Stomach smooth muscle (tissue), 2 donors: Measurements from ENCODE around the gene RIMS1.

ENCODE experiments used
- H3K27ac ChIP-seq: one replicate; pipeline ENCODE4 v1.7.0; 2013; ENCODE audit warnings: mild to moderate bottlenecking, low read length, inconsistent platforms
- H3K27me3 ChIP-seq, 2 donors: one replicate each; pipeline ENCODE4 v1.7.0; 2013; ENCODE audit warnings: low read length in 2 of 2; ENCODE audit not compliant: insufficient read depth in 2 of 2, control insufficient read depth in 1 of 2
- H3K36me3 ChIP-seq, 2 donors: one replicate each; pipeline ENCODE4 v1.7.0; 2013; ENCODE audit warnings: low read length in 2 of 2; ENCODE audit not compliant: control insufficient read depth in 2 of 2, insufficient read depth in 2 of 2
- H3K4me1 ChIP-seq: one replicate; pipeline ENCODE4 v1.7.0; 2013; ENCODE audit warnings: low read length; ENCODE audit not compliant: control insufficient read depth, insufficient read depth
- H3K4me3 ChIP-seq, 2 donors: one replicate each; pipeline ENCODE4 v1.7.0; 2013; ENCODE audit warnings: low read length in 2 of 2
- H3K9ac ChIP-seq, 2 donors: one replicate each; pipeline ENCODE4 v1.7.0; 2013; ENCODE audit warnings: low read length in 2 of 2, mild to moderate bottlenecking in 1 of 2
- H3K9me3 ChIP-seq, 2 donors: one replicate each; pipeline ENCODE4 v1.7.0; 2013; ENCODE audit warnings: low read length in 2 of 2; ENCODE audit not compliant: control insufficient read depth in 2 of 2
- donor health status: healthy.
- donor health status: Pancreatic carcinoma.

The RIMS1 gene

DNA sequence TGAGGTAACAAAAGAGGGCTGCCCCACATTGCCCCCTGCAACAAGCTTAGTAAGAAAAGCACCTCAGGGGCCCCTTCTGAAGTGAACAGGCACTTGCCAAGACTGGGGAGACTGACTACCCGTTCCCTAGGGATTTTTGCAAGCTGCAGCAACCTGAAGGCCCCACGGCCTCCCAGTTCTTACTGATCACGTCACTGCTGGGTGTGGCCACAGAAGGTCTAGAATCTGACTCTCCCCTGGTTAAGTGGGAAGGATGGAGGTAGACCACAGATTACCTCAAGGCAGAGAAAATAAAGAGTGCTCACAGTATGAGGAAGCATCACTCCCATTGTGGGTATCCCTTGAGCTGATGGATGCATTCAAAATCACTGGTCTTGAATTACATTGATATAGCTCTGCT, 534.1 kb downstream of the RIMS1 start:
- Histone ChIP-seq H3K36me3 (no peaks in the 10 kb centered on the region), H3K4me1 (peaks cover 2% of the 10 kb centered on the region), H3K27me3 (no peaks in the 10 kb centered on the region), H3K27ac (no peak overlapping the region), H3K4me3 (no peak overlapping the region), H3K9ac (no peak overlapping the region), H3K9me3 (no peaks in the 10 kb centered on the region)

DNA sequence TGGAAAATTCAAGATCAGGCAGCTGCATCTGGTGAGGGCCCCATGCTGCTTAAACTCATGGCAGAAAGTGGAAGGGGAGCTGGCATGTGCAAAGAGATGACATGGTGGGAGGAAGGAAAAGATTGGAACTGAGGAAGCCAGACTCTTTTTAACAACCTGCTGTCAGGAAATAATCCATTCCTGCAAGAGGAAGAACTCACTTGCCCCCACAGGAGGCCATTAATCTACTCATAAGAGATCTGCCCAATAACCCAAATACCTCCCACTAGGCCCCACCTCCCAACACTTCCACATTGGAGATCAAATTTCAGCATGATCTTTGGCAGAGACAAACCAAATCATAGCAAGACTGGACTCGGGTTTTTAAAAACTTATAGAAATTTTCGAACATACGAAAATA, 535.0 kb downstream of the RIMS1 start:
- Histone ChIP-seq H3K27ac (no peak overlapping the region), H3K27me3 (no peaks in the 10 kb centered on the region), H3K9ac (no peak overlapping the region), H3K4me1 (peaks cover 2% of the 10 kb centered on the region), H3K36me3 (no peaks in the 10 kb centered on the region), H3K9me3 (no peaks in the 10 kb centered on the region), H3K4me3 (no peak overlapping the region)

DNA sequence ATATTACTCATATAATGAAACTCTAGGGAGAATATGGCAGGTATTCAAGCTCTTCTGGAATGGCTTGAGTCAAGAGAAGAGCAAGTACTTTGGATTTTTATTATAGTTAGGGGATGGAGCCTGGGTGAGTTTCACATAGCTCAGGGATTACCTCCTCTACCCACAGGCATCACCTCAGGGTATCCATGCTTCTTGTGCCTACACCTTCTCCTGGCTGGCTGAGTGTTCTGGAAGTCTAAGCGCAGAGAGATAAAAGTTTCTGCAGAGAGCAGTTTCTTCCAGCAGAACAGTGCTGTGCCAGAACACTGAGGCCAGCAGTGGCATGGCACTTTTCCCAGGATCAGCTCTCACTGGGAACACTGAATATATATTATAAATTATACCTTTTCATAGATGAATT, 535.8 kb downstream of the RIMS1 start:
- H3K9me3 ChIP-seq, result no peaks in the 10 kb centered on the region
- peaks cover 2% of the 10 kb centered on the region for H3K4me1 ChIP-seq
- H3K36me3 ChIP-seq, result no peaks in the 10 kb centered on the region
- H3K4me3 ChIP-seq, result no peak overlapping the region
- H3K27me3 ChIP-seq, result no peaks in the 10 kb centered on the region
- H3K27ac ChIP-seq, result no peak overlapping the region
- H3K9ac ChIP-seq, result no peak overlapping the region

GRCh38 chr6:72424476-72424875, 538.1 kb downstream of the RIMS1 start:
- no peak overlapping the region for H3K27ac ChIP-seq
- no peak overlapping the region for H3K4me3 ChIP-seq
- H3K9me3 ChIP-seq, result no peaks in the 10 kb centered on the region
- no peaks in the 10 kb centered on the region for H3K4me1 ChIP-seq
- H3K36me3 ChIP-seq, result no peaks in the 10 kb centered on the region
- H3K9ac ChIP-seq, result no peak overlapping the region
- H3K27me3 ChIP-seq, result no peaks in the 10 kb centered on the region

GRCh38 chr6:72425003-72425681, 538.8 kb downstream of the RIMS1 start:
- H3K36me3 ChIP-seq, result no peaks in the 10 kb centered on the region
- H3K27ac ChIP-seq, result no peak overlapping the region

GRCh38 chr6:72440611-72441010, 554.3 kb downstream of the RIMS1 start:
- H3K9ac ChIP-seq, result no peak overlapping the region
- H3K4me1 ChIP-seq, result no peaks in the 10 kb centered on the region
- no peak overlapping the region for H3K27ac ChIP-seq
- no peak overlapping the region for H3K4me3 ChIP-seq
- no peaks in the 10 kb centered on the region for H3K36me3 ChIP-seq
- H3K9me3 ChIP-seq, result no peaks in the 10 kb centered on the region
- no peaks in the 10 kb centered on the region for H3K27me3 ChIP-seq

More at GRCh38 chr6:72425003-72425681, 538.8 kb downstream of the RIMS1 start:
- no peak overlapping the region for H3K9ac ChIP-seq
- H3K4me3 ChIP-seq, result no peak overlapping the region
- H3K27me3 ChIP-seq, result no peaks in the 10 kb centered on the region
- no peaks in the 10 kb centered on the region for H3K4me1 ChIP-seq
- no peaks in the 10 kb centered on the region for H3K9me3 ChIP-seq

GRCh38 chr6:72446430-72446829, 560.1 kb downstream of the RIMS1 start:
- Histone ChIP-seq H3K36me3 (no peaks in the 10 kb centered on the region), H3K27me3 (no peaks in the 10 kb centered on the region), H3K9me3 (no peaks in the 10 kb centered on the region), H3K27ac (no peak overlapping the region), H3K9ac (no peak overlapping the region), H3K4me1 (no peaks in the 10 kb centered on the region), H3K4me3 (no peak overlapping the region)
